ENCODE data around the gene MAT2A.

- no peak for TF ChIP-seq ZFP3 (CRISPR knock-in tag; IDR thresholded peaks at IDR 0.05)
- no peak for TF ChIP-seq SNAI2 (CRISPR knock-in tag; IDR thresholded peaks at IDR 0.05)
- no peak for TF ChIP-seq CSDC2 (CRISPR knock-in tag; IDR thresholded peaks at IDR 0.05)
- TF ChIP-seq TOX (CRISPR knock-in tag; IDR thresholded peaks at IDR 0.05; ENCODE audit: borderline replicate concordance) = no peak
- no peak for TF ChIP-seq BACH2 (CRISPR knock-in tag; IDR thresholded peaks at IDR 0.05; ENCODE audit: borderline replicate concordance)
- TF ChIP-seq PATZ1 (CRISPR knock-in tag; IDR thresholded peaks at IDR 0.05; ENCODE audit: borderline replicate concordance) = no peak
- no peak for TF ChIP-seq GLIS3 (CRISPR knock-in tag; IDR thresholded peaks at IDR 0.05)
Observed at GRCh38 chr2:85541753-85542457, 2.9 kb downstream of the MAT2A start.

Data from SK-N-SH treated with all-trans-retinoic acid at 6 μM for 48 hours (cell line).